ENCODE data around the gene USP43. TPM values are rescaled to one million over a fixed set of nuclear protein-coding genes. Genes with fewer than 3 reads are reported as not detected.

Gene USP43
- total and polyA plus RNA-seq, 2 donors (not counting 1 experiment from before 2014, with no cell fraction given) = 0.16 to 0.30 TPM

- Mint-ChIP-seq H3K9me3 (ENCODE audit: insufficient read depth) (no peaks in the 10 kb centered on the region), H3K27ac (no peak overlapping the region), H3K4me3 (no peak overlapping the region), H3K4me1 (no peaks in the 10 kb centered on the region), H3K27me3 (peaks cover 16% of the 10 kb centered on the region)
- Histone ChIP-seq H2AFZ (ENCODE audit: insufficient read depth, low read depth, low read length, poor library complexity, severe bottlenecking) (no peak overlapping the region), H3K27ac (ENCODE audit: low read length in 2 of 2) (no peak overlapping the region), H3K79me2 (ENCODE audit: control insufficient read depth, insufficient read depth, low read length) (no peaks in the 10 kb centered on the region), H3K4me1 (ENCODE audit: control insufficient read depth in 2 of 2, insufficient read depth in 2 of 2, low read length in 2 of 2) (no peaks in the 10 kb centered on the region), H3K27me3 (replicated peaks in 1 of 4; ENCODE audit: control extremely low read depth in 1 of 4, control insufficient read depth in 3 of 4, insufficient read depth in 4 of 4, low read length in 3 of 4) (peaks cover 0 to 2% (median 0%) of the 10 kb centered on the region in 4 experiments), H3K36me3 (replicated peaks in 1 of 2; ENCODE audit: control extremely low read depth in 1 of 2, control insufficient read depth in 1 of 2, extremely low read depth in 1 of 2, insufficient read depth in 2 of 2, low read length in 1 of 2) (no peaks in the 10 kb centered on the region), H4K20me1 (ENCODE audit: control insufficient read depth, insufficient read depth, low read length, poor library complexity, severe bottlenecking) (no peaks in the 10 kb centered on the region), H3K9me3 (ENCODE audit: control extremely low read depth in 1 of 3, control insufficient read depth in 2 of 3, insufficient read depth in 1 of 3, low read length in 2 of 3) (peaks cover 0 to 2% (median 0%) of the 10 kb centered on the region in 3 donors), H3K9ac (ENCODE audit: low read length) (no peak overlapping the region), H3K4me3 (ENCODE audit: control extremely low read depth in 1 of 5, extremely low read depth in 1 of 5, insufficient read depth in 1 of 5, low read depth in 2 of 5, low read length in 4 of 5) (no peak overlapping the region), H3K4me2 (replicated peaks; ENCODE audit: low read depth, low read length, poor library complexity, severe bottlenecking) (no peak overlapping the region)
- ATAC-seq (ENCODE audit: low read depth) (no peak), DNase-seq (no peak)
- TF ChIP-seq EZH2 (IDR thresholded peaks at IDR 0.05; ENCODE audit: borderline replicate concordance, insufficient read depth, low read depth, low read length, poor library complexity, severe bottlenecking) (no peak), CTCF (IDR thresholded peaks at IDR 0.05) (no peak)
- ChIA-PET POLR2A (no interaction called here), CTCF (no interaction called here)
- WGBS (ENCODE audit: insufficient coverage) = 98% methylated on average over 3 of the region's 4 CpGs
- intact Hi-C loops (cut with micrococcal nuclease) = no loop called here
These were observed 62.6 kb downstream of the USP43 start for GRCh38 chr17:9707948-9708347.

GRCh38 chr17:9714801-9715200 lies 69.5 kb downstream of the USP43 start:
- Histone ChIP-seq H3K9ac (ENCODE audit: low read length) (no peak overlapping the region), H3K27me3 (replicated peaks in 1 of 4; ENCODE audit: control extremely low read depth in 1 of 4, control insufficient read depth in 3 of 4, insufficient read depth in 4 of 4, low read length in 3 of 4) (no peaks in the 10 kb centered on the region), H3K79me2 (ENCODE audit: control insufficient read depth, insufficient read depth, low read length) (no peaks in the 10 kb centered on the region), H3K9me3 (ENCODE audit: control extremely low read depth in 1 of 3, control insufficient read depth in 2 of 3, insufficient read depth in 1 of 3, low read length in 2 of 3) (peaks cover 0 to 2% (median 0%) of the 10 kb centered on the region in 3 donors), H3K36me3 (replicated peaks in 1 of 2; ENCODE audit: control extremely low read depth in 1 of 2, control insufficient read depth in 1 of 2, extremely low read depth in 1 of 2, insufficient read depth in 2 of 2, low read length in 1 of 2) (no peaks in the 10 kb centered on the region), H3K4me3 (ENCODE audit: control extremely low read depth in 1 of 5, extremely low read depth in 1 of 5, insufficient read depth in 1 of 5, low read depth in 2 of 5, low read length in 4 of 5) (no peak overlapping the region), H4K20me1 (ENCODE audit: control insufficient read depth, insufficient read depth, low read length, poor library complexity, severe bottlenecking) (no peaks in the 10 kb centered on the region), H3K4me2 (replicated peaks; ENCODE audit: low read depth, low read length, poor library complexity, severe bottlenecking) (no peak overlapping the region), H2AFZ (ENCODE audit: insufficient read depth, low read depth, low read length, poor library complexity, severe bottlenecking) (no peak overlapping the region), H3K27ac (ENCODE audit: low read length in 2 of 2) (no peak overlapping the region), H3K4me1 (ENCODE audit: control insufficient read depth in 2 of 2, insufficient read depth in 2 of 2, low read length in 2 of 2) (no peaks in the 10 kb centered on the region)
- ATAC-seq (ENCODE audit: low read depth) (no peak), DNase-seq (no peak)
- no peak overlapping the region for H3K27ac Mint-ChIP-seq
- ChIA-PET CTCF (no interaction called here), POLR2A (no interaction called here)
- 90% methylated on average over 6 of the region's 6 CpGs for WGBS (ENCODE audit: insufficient coverage)
- H3K9me3 Mint-ChIP-seq (ENCODE audit: insufficient read depth) = no peaks in the 10 kb centered on the region
- intact Hi-C loops (cut with micrococcal nuclease) = no loop called here
- H3K4me3 Mint-ChIP-seq = no peak overlapping the region
- no peaks in the 10 kb centered on the region for H3K4me1 Mint-ChIP-seq
- no peak for TF ChIP-seq CTCF (IDR thresholded peaks at IDR 0.05)
- TF ChIP-seq EZH2 (IDR thresholded peaks at IDR 0.05; ENCODE audit: borderline replicate concordance, insufficient read depth, low read depth, low read length, poor library complexity, severe bottlenecking) = no peak
- H3K27me3 Mint-ChIP-seq = peaks cover 13% of the 10 kb centered on the region
